MV-4-11 (cell line): ENCODE measurements around the gene KATNAL2.
"Not testable (repeated sequence)": the region's sequence is repeated elsewhere in the genome, so short reads cannot be mapped to it uniquely, and the experiment has no call there.

Experiments used
- DNase-seq: peaks from one replicate; lab custom pipeline; 2025; lab: John Stamatoyannopoulos, UW

The KATNAL2 gene

GRCh38 chr18:46939337-46939963 is 22.0 kb downstream of the KATNAL2 start:
- DNase-seq = peak; percentile 57

GRCh38 chr18:46939998-46940571 is 22.7 kb downstream of the KATNAL2 start:
- DNase-seq = no peak

DNA sequence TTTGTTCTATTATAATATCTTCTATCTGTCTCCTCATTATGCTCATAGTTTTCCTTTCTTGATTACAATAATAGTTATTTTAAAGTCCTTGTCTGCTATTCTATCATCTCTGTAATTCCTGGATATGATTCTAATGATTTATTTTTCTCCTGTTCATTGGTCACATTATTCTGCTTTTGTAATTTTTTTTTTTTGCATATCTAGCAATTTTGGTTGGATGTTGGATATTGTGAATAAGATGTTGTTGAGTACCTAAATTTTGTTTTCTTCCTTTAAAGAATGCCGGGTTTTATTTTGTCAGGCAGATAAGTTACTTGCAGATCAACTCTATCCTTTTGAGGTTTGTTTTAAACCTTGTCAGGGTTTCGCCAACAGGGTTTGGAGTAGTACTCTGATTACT is 25.2 kb downstream of the KATNAL2 start:
- DNase-seq = no peak

DNA sequence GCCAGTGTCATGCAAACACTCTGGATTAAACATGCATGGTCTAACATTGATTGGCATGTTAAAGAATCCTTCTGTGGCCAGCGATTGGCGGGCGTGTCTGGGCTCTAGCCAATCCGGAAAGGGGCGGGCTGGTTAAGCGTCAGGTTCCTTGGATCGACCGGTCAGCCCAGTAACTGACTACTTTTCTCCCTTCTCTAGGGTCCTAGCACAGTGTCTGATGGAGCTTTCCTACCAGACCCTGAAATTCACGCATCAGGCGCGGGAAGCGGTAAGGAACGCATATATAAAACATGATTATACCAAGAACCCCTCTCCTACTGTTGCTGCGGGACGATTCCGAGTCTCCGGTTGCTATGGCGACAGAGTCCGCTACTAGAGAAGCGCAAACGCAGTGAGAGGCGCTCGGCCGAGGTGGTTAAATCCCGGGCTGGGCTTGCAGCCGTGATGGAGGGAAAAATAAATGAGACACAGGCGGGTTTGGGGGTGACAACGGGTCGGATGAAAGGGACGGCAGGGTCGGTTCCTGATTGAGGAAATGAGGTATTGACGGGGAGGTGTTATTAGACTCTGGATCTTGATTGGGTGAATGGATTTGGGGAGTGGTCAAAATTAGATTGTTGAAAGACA is 29.4 kb downstream of the KATNAL2 start:
- peak; percentile 57 for DNase-seq

- no peak for DNase-seq
Observed at GRCh38 chr18:46950064-46950656, 32.8 kb downstream of the KATNAL2 start.

GRCh38 chr18:46953195-46953594 is 35.8 kb downstream of the KATNAL2 start:
- no peak for DNase-seq

- DNase-seq = no peak
Observed at GRCh38 chr18:46958209-46958608, 40.8 kb downstream of the KATNAL2 start.

DNA sequence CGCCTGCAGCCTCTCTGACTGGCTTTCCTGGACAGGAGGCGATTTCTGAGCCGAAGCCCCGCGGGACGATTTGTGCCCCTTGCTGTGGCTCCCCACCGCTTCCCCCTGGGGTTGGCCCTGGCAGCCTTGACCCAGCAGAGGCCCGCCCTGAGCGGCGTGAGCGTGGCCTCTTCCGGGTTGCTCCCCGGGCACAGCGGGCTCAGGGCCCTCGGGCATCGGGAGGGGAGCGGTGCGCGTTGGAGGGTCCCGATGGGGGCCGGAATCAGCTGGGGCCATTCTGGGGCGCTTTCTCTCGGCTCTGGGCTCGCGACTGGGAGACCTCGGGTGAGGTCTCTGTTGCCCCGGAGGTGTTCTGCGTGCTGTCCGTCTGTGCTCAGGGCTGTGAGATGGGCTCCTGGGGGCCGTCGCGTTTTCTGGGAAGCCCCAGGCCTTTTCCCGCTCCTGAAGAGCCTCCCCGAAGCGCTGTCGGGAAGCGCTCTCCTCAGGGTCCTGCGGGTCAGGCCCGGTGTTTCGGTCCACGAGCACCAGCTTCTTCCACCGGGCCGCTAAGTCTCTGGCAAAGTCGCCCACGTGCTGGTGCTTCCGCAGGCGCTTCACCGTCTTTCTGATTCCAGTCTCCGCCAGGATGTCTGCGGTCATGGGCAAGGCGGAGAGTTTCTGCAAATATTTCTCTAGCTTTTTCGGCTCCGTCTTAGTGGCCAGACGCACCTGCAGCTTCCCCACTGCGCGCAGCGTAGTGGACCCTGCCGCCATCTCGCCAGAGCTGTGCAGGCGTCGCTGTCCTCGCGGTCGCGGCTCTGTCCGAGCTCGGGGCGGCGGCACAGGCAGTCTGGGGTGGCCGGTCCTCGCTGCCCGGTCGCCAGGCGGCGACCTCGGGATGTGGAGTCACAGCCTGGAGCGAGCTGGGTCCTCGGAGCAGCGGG is 46.5 kb downstream of the KATNAL2 start:
- DNase-seq = not testable (repeated sequence)

DNA sequence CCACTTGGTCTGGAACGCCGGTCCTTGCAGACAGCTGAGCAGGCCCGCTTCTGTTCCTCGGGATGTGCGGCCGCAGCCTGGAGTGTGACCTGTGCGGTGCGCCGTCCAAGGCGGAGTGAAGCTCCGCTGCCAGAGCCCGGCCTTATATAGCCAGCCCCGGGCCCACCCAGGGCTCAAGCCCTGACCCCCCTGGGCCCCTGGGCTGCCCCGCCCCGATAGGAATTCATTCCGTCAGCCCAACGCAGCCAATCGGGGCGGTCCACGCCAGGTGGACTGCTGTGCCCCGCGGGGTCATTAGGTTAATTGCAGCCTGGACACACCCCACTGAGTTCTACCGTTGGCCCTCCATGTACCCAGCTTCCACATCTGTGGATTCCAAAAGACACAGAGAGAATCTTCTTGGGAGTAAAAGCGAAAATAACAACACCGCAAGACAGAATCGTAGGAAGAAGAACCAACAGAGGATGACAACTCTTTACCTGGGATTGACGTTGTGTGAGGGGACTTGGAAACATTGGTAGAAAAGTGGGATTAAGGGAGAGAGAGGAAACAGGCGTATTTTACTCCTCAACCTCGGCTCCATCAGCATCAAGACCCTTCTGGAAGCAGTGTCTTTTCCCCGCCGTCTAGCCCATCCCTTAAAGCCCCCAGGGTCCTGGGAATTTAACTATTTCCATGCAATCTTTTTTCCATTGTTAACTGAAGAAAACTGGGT is 47.3 kb downstream of the KATNAL2 start:
- not testable (repeated sequence) for DNase-seq

DNA sequence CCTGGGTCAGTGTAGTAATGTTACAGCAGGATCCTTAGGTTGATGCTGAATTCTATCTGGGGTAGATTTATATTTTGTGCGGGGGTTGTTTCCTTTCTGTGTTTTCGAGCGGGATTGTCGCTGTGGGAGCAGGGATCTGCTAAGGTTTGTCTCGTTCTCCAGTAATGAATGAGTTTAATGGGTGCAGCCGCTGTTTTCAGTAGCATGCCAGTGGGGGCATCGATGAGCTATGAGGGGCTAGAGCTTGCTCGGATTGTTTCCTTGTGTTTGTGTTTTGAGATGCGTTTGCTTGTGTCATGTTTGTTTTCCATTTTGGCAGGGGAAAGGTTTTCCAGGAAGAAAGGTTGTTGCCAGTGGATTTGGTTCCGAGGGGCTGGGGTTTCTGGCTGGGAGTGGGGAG is 48.9 kb downstream of the KATNAL2 start:
- DNase-seq = not testable (repeated sequence)

DNA sequence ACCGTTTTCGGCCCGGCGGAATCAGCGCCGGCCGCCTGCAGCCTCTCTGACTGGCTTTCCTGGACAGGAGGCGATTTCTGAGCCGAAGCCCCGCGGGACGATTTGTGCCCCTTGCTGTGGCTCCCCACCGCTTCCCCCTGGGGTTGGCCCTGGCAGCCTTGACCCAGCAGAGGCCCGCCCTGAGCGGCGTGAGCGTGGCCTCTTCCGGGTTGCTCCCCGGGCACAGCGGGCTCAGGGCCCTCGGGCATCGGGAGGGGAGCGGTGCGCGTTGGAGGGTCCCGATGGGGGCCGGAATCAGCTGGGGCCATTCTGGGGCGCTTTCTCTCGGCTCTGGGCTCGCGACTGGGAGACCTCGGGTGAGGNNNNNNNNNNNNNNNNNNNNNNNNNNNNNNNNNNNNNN is 52.1 kb downstream of the KATNAL2 start:
- DNase-seq = not testable (repeated sequence)

- not testable (repeated sequence) for DNase-seq
Observed at GRCh38 chr18:47019870-47020269, 102.5 kb downstream of the KATNAL2 start.

DNA sequence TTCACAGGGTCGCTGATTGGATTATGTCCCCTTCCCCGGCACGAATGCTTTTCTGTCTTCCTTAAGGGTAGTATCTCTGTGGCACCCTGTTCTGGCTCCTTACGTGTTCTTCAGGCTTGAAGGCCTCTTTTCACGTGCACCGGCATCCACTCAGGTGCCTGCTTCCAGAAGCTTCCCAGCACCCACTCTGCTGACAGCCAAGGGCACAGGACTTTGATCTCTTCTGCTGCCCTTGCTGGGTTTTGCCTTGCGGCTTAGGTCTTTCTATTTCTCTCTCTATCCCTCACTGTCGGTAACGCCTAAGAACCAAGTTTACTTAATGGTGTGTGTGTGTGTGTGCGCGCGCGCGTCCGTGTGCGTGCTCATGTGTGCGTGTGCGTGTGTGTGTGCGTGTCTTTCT is 103.4 kb downstream of the KATNAL2 start:
- not testable (repeated sequence) for DNase-seq

DNA sequence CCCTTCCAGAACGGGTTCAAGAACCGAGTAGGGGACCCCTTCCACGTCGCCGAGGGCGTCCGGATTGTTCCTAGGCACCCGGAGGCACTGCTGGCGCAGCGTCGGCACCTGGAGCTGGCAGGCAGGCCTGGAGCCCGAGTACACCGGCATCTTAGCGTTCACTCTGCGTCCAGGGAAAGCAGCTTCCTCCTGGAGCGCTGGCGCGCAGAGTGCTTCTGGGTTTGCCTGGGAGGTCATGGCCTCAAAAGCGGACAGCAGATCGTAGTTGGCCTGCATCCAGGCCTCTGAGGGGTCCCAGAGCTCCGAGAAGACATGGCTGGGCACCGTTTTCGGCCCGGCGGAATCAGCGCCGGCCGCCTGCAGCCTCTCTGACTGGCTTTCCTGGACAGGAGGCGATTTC is 105.4 kb downstream of the KATNAL2 start:
- DNase-seq = not testable (repeated sequence)

DNA sequence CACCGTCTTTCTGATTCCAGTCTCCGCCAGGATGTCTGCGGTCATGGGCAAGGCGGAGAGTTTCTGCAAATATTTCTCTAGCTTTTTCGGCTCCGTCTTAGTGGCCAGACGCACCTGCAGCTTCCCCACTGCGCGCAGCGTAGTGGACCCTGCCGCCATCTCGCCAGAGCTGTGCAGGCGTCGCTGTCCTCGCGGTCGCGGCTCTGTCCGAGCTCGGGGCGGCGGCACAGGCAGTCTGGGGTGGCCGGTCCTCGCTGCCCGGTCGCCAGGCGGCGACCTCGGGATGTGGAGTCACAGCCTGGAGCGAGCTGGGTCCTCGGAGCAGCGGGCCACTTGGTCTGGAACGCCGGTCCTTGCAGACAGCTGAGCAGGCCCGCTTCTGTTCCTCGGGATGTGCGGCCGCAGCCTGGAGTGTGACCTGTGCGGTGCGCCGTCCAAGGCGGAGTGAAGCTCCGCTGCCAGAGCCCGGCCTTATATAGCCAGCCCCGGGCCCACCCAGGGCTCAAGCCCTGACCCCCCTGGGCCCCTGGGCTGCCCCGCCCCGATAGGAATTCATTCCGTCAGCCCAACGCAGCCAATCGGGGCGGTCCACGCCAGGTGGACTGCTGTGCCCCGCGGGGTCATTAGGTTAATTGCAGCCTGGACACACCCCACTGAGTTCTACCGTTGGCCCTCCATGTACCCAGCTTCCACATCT is 106.5 kb downstream of the KATNAL2 start:
- DNase-seq = not testable (repeated sequence)

DNA sequence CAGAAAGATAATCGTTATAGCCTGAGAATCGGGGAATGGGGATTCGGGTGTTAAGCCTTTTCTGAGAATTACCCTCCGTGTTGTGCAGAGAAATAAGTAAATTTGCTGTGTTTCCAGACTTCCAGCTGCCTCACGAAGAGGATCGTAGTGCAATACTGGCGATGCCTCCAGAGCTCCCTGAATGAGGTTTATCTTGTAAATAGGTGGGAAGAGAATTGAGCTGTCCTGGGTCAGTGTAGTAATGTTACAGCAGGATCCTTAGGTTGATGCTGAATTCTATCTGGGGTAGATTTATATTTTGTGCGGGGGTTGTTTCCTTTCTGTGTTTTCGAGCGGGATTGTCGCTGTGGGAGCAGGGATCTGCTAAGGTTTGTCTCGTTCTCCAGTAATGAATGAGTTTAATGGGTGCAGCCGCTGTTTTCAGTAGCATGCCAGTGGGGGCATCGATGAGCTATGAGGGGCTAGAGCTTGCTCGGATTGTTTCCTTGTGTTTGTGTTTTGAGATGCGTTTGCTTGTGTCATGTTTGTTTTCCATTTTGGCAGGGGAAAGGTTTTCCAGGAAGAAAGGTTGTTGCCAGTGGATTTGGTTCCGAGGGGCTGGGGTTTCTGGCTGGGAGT is 108.3 kb downstream of the KATNAL2 start:
- DNase-seq = not testable (repeated sequence)

- DNase-seq = not testable (repeated sequence)
Observed at GRCh38 chr18:47028738-47029137, 111.3 kb downstream of the KATNAL2 start.

DNA sequence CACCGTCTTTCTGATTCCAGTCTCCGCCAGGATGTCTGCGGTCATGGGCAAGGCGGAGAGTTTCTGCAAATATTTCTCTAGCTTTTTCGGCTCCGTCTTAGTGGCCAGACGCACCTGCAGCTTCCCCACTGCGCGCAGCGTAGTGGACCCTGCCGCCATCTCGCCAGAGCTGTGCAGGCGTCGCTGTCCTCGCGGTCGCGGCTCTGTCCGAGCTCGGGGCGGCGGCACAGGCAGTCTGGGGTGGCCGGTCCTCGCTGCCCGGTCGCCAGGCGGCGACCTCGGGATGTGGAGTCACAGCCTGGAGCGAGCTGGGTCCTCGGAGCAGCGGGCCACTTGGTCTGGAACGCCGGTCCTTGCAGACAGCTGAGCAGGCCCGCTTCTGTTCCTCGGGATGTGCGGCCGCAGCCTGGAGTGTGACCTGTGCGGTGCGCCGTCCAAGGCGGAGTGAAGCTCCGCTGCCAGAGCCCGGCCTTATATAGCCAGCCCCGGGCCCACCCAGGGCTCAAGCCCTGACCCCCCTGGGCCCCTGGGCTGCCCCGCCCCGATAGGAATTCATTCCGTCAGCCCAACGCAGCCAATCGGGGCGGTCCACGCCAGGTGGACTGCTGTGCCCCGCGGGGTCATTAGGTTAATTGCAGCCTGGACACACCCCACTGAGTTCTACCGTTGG is 112.4 kb downstream of the KATNAL2 start:
- not testable (repeated sequence) for DNase-seq

DNA sequence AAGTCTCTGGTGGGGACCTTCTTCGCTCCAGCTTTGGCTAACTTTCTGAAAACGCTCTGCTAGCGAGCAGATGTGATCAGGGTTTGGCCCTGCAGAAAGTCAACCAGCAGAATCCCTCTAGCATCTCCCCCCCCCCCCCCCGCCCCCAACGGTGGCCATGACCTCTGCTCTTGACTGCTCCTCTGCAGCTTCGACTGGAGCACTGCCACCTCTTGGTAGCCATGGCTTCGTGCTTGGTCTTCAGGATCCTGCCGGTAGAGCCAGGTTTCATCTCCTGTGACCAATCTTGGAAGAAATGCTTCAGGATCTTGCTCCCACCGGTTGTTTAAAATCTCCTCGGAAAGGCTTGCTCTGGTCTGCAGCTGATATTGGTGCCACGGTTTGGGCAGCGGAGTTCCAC is 113.5 kb downstream of the KATNAL2 start:
- not testable (repeated sequence) for DNase-seq

- no peak for DNase-seq
Observed at GRCh38 chr18:47032945-47033344, 115.5 kb downstream of the KATNAL2 start.
